ENCODE results near the gene PRCD. TPM values are rescaled to one million over a fixed set of nuclear protein-coding genes. Genes with fewer than 3 reads are reported as not detected.

Gene PRCD
- total RNA-seq, 1 donor from 2014 or later: 4.3 TPM

Other genes with a start within 250 kb of the PRCD start
- 3.8 TPM for gene QRICH2, start 231.8 kb upstream of the PRCD start, total RNA-seq
- gene PRPSAP1, start 186.1 kb upstream of the PRCD start, total RNA-seq: 52.2 TPM
- gene SPHK1, start 155.4 kb upstream of the PRCD start, total RNA-seq: 4.0 TPM
- gene UBE2O, start 86.9 kb upstream of the PRCD start, total RNA-seq: 26.0 TPM
- not detected for gene AANAT, start 72.4 kb upstream of the PRCD start, total RNA-seq
- gene RHBDF2, start 38.6 kb upstream of the PRCD start, total RNA-seq: 48.8 TPM
- 14.7 TPM for gene CYGB, start 2.3 kb upstream of the PRCD start, total RNA-seq
- 2.4 TPM for gene ST6GALNAC2, start 45.8 kb downstream of the PRCD start, total RNA-seq
- gene ST6GALNAC1, start 103.7 kb downstream of the PRCD start, total RNA-seq: 61.0 TPM
- 217 TPM for gene MXRA7, start 170.9 kb downstream of the PRCD start, total RNA-seq
- 34.4 TPM for gene JMJD6, start 186.6 kb downstream of the PRCD start, total RNA-seq
- gene METTL23, start 186.8 kb downstream of the PRCD start, total RNA-seq: 35.0 TPM
- 130 TPM for gene SRSF2, start 197.3 kb downstream of the PRCD start, total RNA-seq
- gene MFSD11, start 198.1 kb downstream of the PRCD start, total RNA-seq: 21.1 TPM

All from mucosa of gallbladder (tissue), 1 donor.